Activated CD8-positive, alpha-beta memory T cell treated with anti-CD3 and anti-CD28 coated beads, Interleukin-2, amount 50 U/mL, for 1 hour (primary cell): Measurements from ENCODE around the gene FOCAD.
A peak's percentile ranks its signal among the peaks of the same experiment; 100 is the strongest.

Experiments used
- DNase-seq: peaks from one replicate; pipeline ENCODE4 v3.0.0-alpha.2; 2020; ENCODE audit errors: extremely low read depth

The FOCAD gene

DNA sequence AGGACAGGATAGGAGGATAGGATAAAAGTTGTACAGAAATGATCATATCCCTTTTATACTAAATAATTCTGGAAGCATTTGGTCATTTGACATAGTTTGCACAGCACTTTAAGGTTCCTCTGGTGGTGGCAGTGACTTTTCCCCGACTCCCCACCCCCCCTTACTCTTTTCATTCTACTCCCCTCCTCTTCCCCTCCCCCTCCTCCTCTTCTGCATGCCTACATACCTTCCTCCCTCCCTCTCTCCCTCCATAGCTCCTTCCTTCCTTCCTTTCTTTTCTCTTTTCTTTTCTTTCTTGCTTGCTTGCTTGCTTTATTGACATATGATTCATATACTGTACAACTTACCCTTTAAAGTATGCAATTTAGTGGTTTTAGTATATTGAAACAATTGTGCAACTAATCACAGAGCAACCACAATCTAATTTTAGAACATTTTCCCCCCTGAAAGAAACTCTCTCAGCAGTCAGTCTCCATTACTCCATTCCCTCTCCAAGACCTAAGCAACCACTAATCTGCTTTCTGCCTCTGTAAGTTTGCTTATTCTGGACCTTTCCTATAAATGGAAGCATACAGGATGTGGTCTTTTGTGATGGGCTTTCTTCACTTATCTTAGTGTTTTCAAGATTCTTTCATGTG lies 188.4 kb downstream of the FOCAD start:
- DNase-seq, result no peak

- DNase-seq, result no peak
Measured at GRCh38 chr9:20873240-20873865, 189.3 kb downstream of the FOCAD start.

GRCh38 chr9:20880271-20880670 lies 196.2 kb downstream of the FOCAD start:
- no peak for DNase-seq

DNA sequence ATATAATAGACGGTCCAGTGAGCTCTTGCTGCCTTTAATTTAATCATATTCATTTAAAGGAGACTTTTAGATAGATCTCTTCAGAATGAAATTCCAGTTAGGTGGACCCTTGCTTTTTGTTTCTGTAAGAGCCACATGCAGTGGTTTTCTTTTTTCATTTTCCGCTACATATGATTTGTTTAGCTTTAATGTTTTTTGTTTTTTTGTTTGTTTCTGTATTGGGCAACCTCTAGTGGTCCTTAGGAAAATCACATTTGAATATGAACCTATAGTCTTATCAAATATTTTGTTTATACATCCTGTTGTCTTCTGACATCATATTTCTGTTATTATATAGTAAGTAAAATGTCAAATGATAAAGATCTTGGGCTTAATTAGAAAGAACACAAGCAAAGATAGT lies 196.6 kb downstream of the FOCAD start:
- no peak for DNase-seq

DNA sequence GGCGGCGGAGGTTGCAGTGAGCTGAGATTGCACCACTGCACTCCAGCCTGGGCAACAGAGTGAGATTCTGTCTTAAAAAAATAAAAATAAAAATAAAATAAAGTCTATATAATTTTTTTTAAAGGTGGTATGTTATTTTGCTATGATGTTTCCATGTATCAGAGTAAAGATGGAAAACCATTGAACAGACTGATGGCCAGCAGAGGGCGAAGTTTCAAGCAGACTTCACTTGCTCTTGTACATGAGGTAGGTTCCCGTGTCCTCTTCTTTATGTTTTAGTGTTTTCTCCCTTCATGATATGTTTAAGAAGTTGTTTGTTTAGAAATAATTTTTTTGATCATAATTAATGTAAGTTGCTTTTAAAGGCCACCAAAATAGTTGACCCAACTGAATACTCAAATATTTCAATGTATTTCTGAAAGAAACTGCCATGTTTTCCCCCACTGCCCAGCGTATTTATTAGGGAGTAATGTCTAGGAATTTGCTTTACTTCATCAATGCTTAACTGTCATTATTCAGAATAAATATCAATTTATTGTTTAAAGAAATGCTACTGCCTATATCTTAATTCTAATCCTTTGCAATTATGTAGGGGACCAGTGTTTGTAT lies 201.0 kb downstream of the FOCAD start:
- DNase-seq, result peak; percentile 8

GRCh38 chr9:20898885-20899554 lies 215.0 kb downstream of the FOCAD start:
- no peak for DNase-seq

DNA sequence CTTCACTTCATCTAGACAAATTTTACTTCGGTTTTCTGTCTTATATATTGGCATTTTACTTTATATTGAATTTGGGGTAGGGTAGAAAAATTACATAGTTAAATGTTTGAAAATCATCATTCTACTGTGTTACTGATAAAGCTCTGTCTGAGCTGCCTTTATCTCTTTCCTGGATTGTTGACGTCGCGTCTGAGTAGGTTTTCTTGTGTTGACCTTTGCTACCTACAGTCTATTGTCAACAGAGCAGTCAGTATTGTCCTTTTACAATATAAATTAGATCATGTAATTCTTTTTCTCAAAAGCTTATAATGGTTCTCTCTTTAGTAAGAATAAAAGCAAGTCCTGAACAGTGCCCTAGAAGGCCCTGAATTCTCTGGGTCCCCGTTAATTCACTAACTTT lies 219.2 kb downstream of the FOCAD start:
- no peak for DNase-seq

DNA sequence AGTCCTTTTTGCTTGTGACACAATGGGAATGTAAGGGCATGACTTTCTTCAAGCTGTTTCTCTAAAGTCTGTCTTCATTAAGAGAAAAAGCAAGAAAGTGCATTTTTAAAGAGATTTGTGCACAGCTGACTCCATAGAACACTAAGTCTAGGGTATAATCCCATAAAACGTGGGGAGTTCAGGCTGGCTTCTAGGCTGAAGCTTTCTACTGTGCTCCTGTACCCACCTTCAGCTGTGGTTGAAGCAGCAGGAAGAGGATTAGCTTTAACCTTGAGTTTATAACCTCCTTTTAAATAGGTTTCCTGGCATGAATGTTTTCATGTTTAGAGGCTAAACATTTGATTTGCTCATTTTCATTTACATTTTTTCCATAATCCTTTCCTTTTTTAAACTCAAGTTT lies 220.9 kb downstream of the FOCAD start:
- no peak for DNase-seq

- no peak for DNase-seq
Measured at GRCh38 chr9:20906326-20906725, 222.3 kb downstream of the FOCAD start.

DNA sequence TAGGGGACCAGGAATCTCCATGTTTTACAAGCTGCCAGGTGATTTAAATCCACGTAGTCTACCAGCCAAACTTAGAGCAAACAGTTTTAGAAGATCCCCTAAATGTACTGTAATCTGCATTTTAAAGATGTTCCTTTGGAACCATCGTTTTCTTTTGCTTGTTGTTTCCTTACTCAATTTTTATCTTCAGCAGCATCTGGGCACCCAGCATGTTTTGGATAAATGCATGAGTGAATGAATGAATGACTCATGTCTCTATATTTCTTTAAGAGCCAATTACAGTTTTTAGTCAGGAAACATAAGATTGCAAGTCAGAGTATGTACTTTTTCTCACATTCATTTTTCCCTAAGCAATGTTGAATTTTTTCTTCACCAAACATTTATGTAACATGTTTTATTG lies 224.4 kb downstream of the FOCAD start:
- DNase-seq, result no peak

GRCh38 chr9:20914556-20914955 lies 230.5 kb downstream of the FOCAD start:
- no peak for DNase-seq

- no peak for DNase-seq
Measured at GRCh38 chr9:20921362-20921761, 237.3 kb downstream of the FOCAD start.

- DNase-seq, result no peak
Measured at GRCh38 chr9:20925256-20926045, 241.4 kb downstream of the FOCAD start.

GRCh38 chr9:20929276-20929675 lies 245.2 kb downstream of the FOCAD start:
- no peak for DNase-seq

DNA sequence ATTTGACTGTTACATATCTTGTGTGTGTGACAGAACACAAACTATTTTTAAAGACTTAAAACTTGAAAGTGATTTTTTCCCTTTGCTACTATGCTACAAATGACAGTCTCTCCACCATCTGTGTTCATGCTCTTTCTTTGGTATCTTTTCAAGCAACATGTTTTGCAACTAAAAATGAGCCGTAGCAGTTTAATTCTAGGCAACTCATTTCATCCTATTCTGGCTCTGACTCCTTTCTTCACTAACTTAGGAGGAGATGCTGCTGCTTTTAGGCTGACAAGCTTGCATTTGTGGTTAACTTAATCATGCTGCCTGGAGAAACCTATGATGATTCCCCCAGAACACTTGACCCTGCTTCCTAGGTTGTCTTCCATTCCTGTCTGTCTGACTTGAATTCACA lies 246.8 kb downstream of the FOCAD start:
- DNase-seq, result no peak

DNA sequence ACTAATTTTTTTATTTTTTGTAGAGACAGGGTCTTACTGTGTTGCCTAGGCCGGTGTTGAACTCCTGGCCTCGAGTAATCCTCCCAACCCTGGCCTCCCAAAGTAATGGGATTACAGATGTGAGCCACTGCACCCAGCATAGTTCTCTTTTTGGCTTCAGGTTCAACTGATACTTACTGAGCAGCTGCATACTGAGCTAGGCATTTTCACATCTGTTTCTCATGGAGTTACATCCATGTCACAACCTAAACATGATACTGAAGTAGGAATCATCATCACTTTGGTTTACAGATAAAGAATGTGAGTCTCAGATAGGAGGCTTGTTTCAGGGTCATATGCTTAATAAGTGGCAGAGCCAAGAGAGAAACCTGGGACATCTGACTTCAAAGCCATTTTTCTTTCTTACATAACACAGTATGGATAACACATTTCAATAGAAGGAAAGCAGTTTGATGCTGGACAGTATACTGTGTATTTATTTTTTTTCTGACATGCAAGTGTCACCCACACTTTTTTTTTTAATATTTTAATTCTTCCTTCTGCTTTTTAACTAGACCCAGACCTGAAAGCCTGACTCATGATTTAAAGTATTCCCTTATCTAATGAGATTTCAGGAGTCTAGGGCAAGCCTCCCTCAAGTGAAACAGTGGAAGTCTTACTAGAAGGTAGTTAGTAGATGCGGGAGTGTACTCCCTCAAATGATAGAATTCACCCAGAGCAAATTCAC lies 256.6 kb downstream of the FOCAD start:
- no peak for DNase-seq

DNA sequence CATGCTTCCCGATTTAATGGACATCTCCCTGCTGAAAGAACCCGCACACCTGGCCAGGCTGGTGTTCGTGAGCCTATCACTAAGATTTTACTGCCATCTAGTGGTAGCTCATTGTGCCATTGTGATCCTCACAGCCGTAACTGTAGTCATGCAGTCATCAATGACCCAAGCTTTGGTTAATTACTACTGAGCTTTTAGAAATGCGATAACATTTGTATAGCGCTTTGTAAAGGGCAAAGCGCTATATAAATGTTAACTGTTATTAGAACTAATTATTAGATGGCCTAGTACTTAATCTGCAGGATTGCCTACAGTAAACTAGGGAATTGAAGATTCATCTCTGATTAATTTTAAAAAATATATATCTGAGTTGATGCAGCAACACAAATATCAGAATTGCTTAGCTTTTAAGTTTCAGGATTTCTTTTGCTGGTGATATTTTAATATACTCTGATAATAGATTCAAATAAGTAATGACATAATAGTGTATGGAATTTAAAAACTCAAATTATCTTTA lies 257.2 kb downstream of the FOCAD start:
- DNase-seq, result peak; percentile 26

- DNase-seq, result no peak
Measured at GRCh38 chr9:20944507-20944906, 260.4 kb downstream of the FOCAD start.

DNA sequence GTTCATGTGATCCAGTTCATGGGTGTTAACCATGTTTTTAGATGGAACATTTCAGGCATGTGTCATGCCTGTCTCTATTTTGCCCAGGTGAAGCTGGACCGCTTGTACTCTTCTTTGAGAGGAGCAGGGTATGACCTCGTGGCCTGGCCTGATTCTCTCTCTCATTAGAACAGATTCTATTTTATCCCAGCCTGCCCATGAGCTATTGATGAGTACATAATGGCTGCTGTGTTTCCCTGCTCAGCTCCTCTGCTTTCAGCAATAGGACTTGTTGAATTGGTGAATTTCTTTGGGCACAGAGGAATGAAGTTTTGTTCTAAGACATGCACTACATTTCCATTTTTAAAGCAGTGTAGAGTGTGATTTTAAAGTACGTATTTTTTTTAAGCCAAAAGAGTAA lies 261.2 kb downstream of the FOCAD start:
- DNase-seq, result no peak

DNA sequence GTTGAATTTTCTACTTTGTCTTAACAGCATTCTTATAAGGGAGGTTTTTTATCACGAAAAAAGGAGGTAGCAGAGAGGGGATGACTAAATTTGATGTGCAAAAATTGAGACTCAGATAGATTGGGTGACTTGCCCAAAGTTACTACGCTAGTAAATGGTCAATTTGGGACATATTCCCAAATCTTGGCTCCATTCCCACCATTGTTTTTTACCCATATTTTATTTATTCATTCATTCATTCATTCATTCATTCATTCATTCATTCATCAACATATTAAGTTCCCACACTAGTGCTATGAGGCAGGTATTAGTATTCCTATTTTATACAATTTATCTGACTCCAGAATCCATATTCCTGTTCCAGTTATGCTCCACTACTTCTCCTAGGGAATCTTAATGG lies 261.8 kb downstream of the FOCAD start:
- no peak for DNase-seq

GRCh38 chr9:20948703-20949102 lies 264.6 kb downstream of the FOCAD start:
- DNase-seq, result no peak
